ENCODE measurements around the gene SERINC4.
"Not testable (repeated sequence)": the region's sequence is repeated elsewhere in the genome, so short reads cannot be mapped to it uniquely, and the experiment has no call there.

SERINC4 gene

GRCh38 chr15:43799945-43800285 is at the start of gene SERINC4:
Gene SERINC4 (minus strand): TSS chr15:43800220. CDS start chr15:43799986, 234 bp downstream.
- DNase-seq = no peak

DNA sequence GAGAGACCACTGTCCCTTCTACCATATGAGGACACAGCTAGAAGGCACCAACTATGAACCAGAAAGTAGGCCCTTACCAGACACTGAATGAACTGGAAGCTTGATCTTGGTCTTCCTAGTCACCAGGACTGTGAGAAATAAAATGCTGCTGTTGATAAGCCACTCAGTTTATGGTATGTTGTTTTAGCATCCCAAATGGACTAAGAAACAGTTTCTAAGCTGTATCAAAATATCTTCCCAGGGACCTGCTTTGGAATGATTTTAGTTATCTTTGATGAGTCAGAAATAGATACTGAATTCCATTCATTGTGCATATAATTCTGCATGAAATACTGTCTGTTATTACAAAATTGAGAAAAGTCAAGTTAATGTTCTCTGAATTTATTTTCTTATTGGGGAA is 45.4 kb upstream of the SERINC4 start:
- no peak for DNase-seq

DNA sequence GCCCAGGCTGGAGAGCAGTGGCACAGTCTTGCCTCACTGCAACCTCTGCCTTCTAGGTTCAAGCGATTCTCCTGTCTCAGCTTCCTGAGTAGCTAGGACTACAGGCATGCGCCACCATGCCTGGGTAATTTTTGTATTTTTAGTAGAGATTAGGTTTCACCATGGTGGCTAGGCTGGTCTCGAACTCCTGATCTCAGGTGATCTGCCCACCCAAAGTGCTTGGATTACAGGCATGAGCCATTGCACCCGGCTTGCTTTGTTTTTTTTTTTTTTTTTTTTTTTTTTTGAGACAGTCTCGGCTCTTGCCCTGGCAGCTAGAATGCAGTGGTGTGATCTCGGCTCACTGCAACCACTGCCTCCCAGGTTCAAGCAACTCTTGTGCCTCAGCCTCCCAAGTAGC is 32.5 kb upstream of the SERINC4 start:
- not testable (repeated sequence) for DNase-seq

GRCh38 chr15:43831519-43832052 is 31.6 kb upstream of the SERINC4 start:
- not testable (repeated sequence) for DNase-seq

DNA sequence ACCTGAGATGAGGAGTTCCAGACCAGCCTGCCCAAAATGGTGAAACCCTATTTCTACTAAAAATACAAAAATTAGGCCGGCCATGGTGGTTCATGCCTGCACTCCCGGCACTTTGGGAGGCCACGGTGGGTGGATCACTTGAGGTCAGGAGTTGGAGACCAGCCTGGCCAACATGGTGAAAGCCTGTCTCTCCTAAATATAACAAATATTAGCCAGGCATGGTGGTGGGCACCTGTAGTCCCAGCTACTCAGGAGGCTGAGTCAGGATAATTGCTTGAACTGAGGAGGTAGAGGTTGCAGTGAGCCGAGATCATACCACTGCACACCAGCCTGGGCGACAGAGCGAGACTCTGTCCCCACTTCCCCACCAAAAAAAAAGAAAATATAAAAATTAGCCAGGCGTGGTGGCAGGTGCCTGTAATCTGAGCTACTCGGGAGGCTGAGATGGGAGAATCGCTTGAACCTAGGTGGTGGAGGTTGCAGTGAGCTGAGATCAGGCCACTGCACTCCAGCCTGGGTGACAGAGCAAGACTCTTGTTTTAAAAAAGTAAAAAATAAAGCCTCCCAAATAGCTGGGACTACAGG is 30.8 kb upstream of the SERINC4 start:
- not testable (repeated sequence) for DNase-seq

DNA sequence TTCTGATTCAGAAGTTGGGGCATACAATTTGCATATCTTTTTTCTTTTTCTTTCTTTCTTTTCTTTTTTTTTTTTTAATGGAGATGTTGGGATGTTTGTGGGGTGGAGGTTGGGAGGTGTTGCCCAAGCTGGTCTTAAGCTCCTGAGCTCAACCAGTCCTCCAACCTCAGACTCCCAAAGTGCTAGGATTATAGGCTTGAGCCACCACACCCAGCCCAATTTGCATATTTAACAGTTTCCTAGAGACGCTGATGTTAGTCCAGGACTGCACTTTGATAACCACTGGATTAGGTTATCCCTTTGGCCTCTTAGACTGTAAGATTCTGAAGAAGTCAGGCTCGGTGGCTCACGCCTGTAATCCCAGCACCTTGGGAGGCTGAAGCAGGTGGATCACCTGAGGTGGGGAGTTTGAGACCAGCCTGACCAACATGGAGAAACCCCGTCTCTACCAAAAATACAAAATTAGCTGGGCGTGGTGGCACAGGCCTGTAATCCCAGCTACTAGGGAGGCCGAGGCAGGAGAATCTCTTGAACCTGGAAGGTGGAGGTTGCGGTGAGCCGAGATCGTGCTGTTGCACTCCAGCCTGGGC is 30.0 kb upstream of the SERINC4 start:
- DNase-seq = not testable (repeated sequence)

DNA sequence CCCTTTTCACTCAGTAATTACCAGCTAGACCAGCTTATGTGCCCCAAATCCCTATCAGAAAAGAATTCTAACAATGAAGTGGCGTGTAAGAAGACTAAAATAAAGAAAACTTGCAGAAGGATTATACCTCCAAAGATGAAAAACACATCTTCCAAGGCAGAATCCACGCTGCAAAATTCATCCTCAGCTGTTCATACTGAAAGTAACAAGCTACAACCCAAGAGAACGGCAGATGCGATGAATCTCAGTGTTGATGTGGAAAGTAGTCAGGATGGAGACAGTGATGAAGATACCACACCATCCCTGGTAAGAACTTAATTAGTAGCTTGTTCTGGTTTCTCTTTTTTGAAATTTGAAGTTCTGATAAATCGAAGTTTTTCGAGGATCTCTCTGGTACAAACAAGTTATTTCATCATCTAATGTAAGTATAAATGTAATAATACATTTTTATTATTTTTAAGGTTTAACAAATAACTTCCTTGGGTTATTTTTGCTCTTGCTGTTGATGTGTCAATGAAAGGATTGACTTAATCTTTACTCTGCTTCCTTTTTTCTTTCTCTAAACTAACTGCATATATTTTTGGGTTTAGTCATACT is 28.1 kb upstream of the SERINC4 start:
- no peak for DNase-seq

DNA sequence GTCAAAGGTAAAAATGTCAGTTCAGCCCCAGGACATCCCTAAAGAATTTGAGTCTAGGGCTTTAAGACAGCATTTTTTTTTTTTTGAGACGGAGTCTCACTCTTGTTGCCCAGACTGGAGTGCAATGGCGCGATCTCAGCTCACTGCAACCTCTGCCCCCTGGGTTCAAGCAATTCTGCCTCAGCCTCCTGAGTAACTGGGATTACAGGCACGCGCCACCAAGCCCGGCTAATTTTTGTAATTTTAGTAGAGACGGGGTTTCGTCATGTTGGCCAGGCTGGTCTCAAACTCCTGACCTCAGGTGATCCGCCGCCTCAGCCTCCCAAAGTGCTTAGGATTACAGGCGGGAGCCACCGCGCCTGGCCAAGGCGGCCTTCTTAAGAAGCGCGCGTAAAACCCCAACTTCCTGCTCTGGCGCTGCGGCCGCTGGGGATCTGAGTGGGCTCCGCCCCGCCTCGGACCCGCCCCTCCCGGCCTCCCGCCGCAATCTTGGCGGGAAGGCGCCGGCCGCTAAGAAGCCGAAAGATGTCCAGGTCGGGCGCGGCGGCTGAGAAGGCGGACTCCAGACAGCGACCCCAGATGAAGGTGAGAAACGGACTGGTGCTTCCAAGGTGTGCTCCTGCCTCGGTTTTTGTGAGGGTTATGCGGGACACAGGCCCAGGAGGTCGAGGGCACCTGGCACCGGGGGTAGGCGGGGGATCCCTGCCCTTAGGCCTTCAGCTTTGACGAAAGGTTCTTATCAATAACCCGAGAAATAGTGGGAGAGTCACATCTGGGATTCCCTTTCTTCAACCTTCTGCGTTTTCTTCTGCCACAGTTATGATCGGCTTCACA is 26.7 kb upstream of the SERINC4 start, which contains the start of gene WDR76:
Gene WDR76, plus strand, starts transcription at position 495 of the 834 bp plus-strand sequence. Its CDS starts 31 bp downstream, at position 526.
- peak; percentile 65 to 76 for DNase-seq

GRCh38 chr15:43826029-43826507 is 26.0 kb upstream of the SERINC4 start:
- DNase-seq = no peak

- not testable (repeated sequence) for DNase-seq
Observed at GRCh38 chr15:43825305-43825704, 25.3 kb upstream of the SERINC4 start.

DNA sequence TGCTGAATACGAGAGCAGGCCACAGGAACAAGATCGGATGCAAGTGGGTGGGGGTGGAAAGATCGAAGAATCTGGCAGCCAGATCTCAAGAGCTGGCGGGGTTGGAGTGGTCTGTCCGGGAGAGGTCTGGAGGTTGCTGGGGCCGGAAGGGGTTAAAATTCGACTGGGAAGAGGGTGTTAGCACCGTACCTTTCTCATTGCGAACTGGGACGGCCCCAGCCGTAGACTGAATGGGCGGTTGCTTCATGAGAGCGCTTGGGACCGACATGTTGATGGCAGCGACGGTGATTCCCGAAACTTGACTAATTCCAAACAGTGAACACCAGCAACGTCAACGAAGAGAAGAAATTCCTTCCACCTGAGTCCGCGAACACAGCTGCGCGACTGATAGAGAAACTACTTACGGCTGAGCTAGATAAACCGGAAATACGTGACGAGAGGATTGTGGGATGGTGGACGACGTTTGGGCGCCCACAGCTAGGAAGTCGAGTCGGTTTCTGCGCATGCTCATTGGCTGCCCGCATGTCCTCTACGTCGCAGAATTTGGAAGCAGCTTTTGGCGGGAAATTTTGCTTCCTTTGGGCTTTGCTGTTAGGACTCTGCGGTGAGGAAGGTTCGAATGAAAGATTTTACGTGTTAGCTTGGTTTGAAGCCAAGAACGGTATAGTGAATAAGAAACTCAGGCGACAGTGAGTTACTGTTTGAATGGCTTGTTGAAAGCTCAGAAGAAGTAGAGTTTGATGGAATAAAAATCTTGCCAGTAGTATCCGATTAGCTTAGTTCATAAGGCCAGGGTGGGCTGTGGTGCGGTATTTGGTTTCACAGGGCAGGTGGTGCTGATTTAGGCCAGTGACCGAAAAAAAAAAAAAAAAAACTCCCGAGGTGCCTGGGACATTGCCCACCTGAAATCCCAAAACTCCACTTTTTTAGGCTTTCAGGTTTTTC is 24.6 kb upstream of the SERINC4 start, which contains the start of gene MFAP1:
Gene MFAP1, minus strand, starts transcription at position 389 of the 945 bp plus-strand sequence. Its CDS starts 121 bp downstream, at position 268.
- DNase-seq = peak; percentile 88 to 96

GRCh38 chr15:43821505-43821904 is 21.5 kb upstream of the SERINC4 start:
- DNase-seq = no peak

DNA sequence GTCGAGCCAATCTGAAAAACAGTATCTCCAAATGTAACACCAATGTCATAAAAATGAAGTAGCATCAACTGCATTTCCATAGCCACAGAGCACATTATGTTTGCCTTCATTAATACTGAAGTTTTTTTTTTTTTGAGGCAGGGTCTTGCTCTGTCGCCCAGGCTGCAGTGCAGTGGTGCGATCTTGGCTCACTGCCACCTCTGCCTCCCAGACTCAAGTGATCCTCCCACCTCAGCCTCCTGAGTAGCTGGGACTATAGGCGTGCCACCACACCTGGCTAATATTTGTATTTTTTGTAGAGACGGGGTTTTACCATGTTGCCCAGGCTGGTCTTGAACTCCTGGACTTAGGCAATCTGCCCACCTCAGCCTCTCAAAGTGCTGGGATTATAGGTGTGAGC is 15.0 kb upstream of the SERINC4 start:
- not testable (repeated sequence) for DNase-seq

DNA sequence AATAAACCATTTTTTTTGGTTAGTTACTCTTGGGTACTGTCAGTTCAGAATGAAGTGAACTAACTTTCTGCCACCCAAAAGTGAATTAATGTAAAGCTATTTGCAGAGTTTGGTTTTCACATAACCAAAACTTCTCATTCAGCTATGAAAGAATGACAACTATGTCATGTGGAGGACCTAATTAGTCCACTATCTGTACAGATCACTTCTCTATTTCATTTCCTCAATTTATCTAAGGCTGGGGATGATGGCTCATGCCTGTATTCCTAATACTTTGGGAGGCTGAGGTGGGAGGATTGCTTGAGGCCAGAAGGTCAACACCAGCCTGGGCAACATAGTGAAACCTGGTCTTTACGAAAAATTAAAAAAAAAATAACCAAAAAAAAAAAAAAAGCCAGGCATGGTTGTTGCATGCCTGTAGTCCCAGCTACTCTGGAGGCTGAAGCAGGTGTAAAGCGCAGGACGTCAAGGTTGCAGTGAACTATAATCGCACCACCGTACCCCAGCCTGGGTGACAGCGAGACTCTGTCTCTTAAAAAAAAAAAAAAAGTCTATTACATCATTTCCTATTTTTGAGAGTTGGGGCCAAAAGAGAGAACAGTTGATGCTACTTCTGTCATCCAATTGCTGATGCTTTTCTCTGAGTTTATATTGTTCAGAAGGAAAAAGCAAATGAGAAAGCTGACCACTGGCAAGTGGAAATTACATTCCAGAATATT is 9.1 kb upstream of the SERINC4 start:
- no peak for DNase-seq

GRCh38 chr15:43808435-43808950 is 8.5 kb upstream of the SERINC4 start:
- DNase-seq = no peak

DNA sequence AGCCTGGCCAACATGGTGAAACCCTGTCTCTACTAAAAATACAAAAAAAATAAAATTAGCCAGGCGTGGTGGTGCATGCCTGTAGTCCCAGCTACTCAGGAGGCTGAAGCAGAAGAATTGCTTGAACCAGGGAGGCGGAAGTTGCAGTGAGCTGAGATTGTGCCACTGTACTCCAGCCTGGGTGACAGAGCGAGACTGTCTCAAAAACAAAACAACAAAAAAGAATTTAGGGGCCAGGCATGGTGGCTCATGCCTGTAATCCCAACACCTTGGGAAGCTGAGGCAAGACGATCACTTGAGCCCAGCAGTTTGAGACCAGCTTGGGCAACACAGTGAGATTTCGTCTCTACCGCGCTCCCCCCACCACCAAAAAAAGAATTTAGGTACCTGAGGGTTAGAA is 2.7 kb upstream of the SERINC4 start:
- not testable (repeated sequence) for DNase-seq

DNA sequence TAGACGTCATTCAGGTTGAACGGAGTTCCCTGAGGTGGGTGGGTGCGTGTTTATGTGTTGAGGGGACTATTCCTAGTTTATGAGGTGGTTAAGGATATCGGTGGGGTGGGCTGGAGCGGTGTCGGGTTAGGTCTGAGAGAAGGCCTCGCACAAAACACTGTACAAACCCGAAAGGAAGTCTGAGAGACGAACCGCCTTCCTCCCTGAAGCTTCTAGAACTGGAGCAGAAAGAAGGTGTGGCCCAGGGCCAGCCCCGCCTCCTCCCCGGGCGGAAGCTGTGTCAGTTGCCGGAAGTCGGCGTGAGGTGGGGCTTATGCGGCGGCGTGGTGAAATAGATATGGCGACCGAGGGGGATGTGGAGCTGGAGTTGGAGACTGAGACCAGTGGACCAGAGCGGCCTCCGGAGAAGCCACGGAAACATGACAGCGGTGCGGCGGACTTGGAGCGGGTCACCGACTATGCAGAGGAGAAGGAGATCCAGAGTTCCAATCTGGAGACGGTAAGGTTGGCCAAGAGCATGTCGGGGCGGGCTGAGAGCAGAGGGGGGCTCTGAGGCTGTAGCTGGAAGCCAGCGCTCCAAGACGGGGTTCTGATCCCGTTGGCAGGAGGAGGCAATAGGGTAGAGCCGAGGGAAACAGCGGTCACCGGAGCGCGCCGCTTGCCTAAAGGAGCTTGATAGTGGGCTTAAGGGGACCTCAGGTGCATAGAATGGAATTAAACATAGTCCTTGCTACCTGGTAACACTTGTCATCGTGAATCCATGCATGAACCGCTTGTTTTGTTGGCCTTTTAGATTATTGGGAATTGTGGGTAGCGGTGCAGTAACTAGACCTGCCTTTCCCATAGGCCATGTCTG is 494 bp upstream of the SERINC4 start, which contains the start of gene HYPK:
Gene HYPK, plus strand, starts transcription at position 314 of the 856 bp plus-strand sequence. Its CDS starts 24 bp downstream, at position 338.
- DNase-seq = peak; percentile 30 to 72

- DNase-seq = no peak
Observed at GRCh38 chr15:43799209-43799944, 643 bp downstream of the SERINC4 start.

GRCh38 chr15:43796566-43796965 is 3.5 kb downstream of the SERINC4 start:
- DNase-seq = no peak

Data from SW 1271 (cell line).